ENCODE results near the gene GNPDA1. TPM values are rescaled to one million over a fixed set of nuclear protein-coding genes. Genes with fewer than 3 reads are reported as not detected.
A peak's percentile ranks its signal among the peaks of the same experiment; 100 is the strongest.

Gene GNPDA1
- total RNA-seq, 6 donors from 2014 or later = 21.6 to 37.5 (median 31.7) TPM

GRCh38 chr5:141969783-141970771 is 42.8 kb downstream of the GNPDA1 start:
- no peak for TF ChIP-seq EP300 (IDR thresholded peaks at IDR 0.05)
- TF ChIP-seq, protein P1, sequence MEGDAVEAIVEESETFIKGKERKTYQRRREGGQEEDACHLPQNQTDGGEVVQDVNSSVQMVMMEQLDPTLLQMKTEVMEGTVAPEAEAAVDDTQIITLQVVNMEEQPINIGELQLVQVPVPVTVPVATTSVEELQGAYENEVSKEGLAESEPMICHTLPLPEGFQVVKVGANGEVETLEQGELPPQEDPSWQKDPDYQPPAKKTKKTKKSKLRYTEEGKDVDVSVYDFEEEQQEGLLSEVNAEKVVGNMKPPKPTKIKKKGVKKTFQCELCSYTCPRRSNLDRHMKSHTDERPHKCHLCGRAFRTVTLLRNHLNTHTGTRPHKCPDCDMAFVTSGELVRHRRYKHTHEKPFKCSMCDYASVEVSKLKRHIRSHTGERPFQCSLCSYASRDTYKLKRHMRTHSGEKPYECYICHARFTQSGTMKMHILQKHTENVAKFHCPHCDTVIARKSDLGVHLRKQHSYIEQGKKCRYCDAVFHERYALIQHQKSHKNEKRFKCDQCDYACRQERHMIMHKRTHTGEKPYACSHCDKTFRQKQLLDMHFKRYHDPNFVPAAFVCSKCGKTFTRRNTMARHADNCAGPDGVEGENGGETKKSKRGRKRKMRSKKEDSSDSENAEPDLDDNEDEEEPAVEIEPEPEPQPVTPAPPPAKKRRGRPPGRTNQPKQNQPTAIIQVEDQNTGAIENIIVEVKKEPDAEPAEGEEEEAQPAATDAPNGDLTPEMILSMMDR (IDR thresholded peaks at IDR 0.05) = no peak
- TF ChIP-seq POLR2A (IDR thresholded peaks at IDR 0.05) = no peak
- no peak for TF ChIP-seq POLR2AphosphoS5 (IDR thresholded peaks at IDR 0.05)
- no peaks in the 10 kb centered on the region for H3K9me3 ChIP-seq
- peak overlapping the region; percentile 94 to 99 (median 98) for H3K27ac ChIP-seq
- DNase-seq (no peak), ATAC-seq (ENCODE audit: low FRiP score in 2 of 2) (no peak)
- H3K36me3 ChIP-seq = peaks cover 0 to 24% (median 12%) of the 10 kb centered on the region in 4 donors
- H3K4me3 ChIP-seq = peak overlapping the region; percentile 48 to 70 (median 58)
- no peaks in the 10 kb centered on the region for H3K27me3 ChIP-seq
- WGBS, 2 donors = 80 to 82% methylated on average over 2 of the region's 2 CpGs
- peaks cover 15 to 33% (median 25%) of the 10 kb centered on the region in 4 donors for H3K4me1 ChIP-seq

GRCh38 chr5:141968914-141969608 is 43.8 kb downstream of the GNPDA1 start, which contains the start of gene RNF14:
Gene RNF14 (plus strand): TSS chr5:141969105. CDS start chr5:141973589, 4,484 bp downstream.
- H3K4me3 ChIP-seq = peak within 1 kb of the TSS; percentile 48 to 70 (median 58)
- peak within 1 kb of the TSS; percentile 94 to 99 (median 98) for H3K27ac ChIP-seq
- 0% methylated on average over 7 to 23 of the region's 63 CpGs for WGBS, 2 donors
- TF ChIP-seq, protein P1 (IDR thresholded peaks at IDR 0.05) = peak; percentile 97 to 99 (median 97)
- peak; percentile 91 to 96 for TF ChIP-seq POLR2AphosphoS5 (IDR thresholded peaks at IDR 0.05)
- TF ChIP-seq POLR2A (IDR thresholded peaks at IDR 0.05) = peak in 3 of 4 donors; percentile 90 to 98 (median 93)
- TF ChIP-seq EP300 (IDR thresholded peaks at IDR 0.05) = no peak
- ATAC-seq (ENCODE audit: low FRiP score in 2 of 2) = peak; percentile 100
- peak; percentile 98 for DNase-seq
- no peaks in the 10 kb centered on the region for H3K27me3 ChIP-seq
- peaks cover 15 to 30% (median 20%) of the 10 kb centered on the region in 4 donors for H3K4me1 ChIP-seq
- peaks cover 0 to 17% (median 9%) of the 10 kb centered on the region in 4 donors for H3K36me3 ChIP-seq
- no peaks in the 10 kb centered on the region for H3K9me3 ChIP-seq

DNA sequence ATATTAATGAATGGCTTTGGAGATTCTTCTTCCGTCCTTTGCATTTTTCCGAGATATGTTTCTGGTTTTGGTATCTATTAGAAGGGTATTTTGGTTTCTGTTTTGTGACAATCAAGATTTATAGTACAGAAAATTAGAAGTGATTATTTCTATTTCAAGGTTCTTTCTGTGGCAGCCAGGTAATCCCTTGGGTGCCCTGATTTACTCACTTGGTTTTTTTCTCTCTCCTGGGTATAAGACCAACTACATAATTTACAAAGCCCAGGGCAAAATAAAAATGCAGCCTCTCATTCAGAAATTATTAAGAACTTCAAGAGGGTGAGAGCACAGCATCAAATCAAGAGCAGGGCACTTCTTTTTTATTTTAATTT is 45.9 kb downstream of the GNPDA1 start:
- ATAC-seq (ENCODE audit: low FRiP score in 2 of 2) = no peak
- Histone ChIP-seq H3K36me3 (peaks cover 0 to 1% (median 0%) of the 10 kb centered on the region in 4 donors), H3K4me3 (no peak overlapping the region), H3K9me3 (no peaks in the 10 kb centered on the region), H3K27ac (no peak overlapping the region), H3K27me3 (no peaks in the 10 kb centered on the region), H3K4me1 (peaks cover 15 to 30% (median 18%) of the 10 kb centered on the region in 4 donors)
- TF ChIP-seq POLR2A (IDR thresholded peaks at IDR 0.05) (no peak), POLR2AphosphoS5 (IDR thresholded peaks at IDR 0.05) (no peak), EP300 (IDR thresholded peaks at IDR 0.05) (no peak)
- TF ChIP-seq, protein P1 (IDR thresholded peaks at IDR 0.05) = no peak
- DNase-seq = no peak
- 92 to 97% methylated on average over 2 of the region's 2 CpGs for WGBS, 2 donors

DNA sequence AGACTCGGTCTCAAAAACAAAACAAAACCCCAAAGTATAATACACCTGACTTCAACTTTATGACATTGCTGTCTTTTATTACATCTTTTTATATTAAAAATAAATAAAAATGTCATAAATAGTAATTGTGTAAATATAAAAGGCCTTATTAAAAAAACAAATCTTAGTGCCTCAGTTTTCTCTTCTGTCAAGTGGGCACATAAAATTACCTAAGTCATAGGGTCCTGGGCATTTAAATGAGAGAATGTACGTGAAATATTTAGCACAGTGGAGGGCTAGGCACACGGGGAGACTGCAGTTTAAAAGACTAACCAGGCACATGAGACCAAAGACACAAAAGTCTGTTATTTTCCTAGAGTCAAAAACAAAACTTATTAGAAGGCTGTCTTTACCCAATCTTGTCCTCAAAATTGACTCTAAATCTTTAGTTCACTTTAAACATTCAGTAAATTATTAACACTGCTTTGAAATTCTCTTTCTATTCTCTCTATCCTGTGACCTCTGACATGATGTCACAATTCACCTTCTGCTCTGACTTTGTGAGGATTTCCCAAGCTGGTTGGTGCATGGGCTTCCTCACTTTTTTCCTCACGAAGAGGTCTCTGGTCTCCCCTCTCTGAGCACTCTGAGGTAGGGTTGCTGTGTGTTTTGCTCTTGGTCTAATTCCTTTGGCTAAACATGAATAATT is 46.4 kb downstream of the GNPDA1 start:
- DNase-seq (no peak), ATAC-seq (ENCODE audit: low FRiP score in 2 of 2) (no peak)
- H3K27ac ChIP-seq = no peak overlapping the region
- no peaks in the 10 kb centered on the region for H3K36me3 ChIP-seq
- H3K4me1 ChIP-seq = peaks cover 15 to 30% (median 18%) of the 10 kb centered on the region in 4 donors
- no peaks in the 10 kb centered on the region for H3K27me3 ChIP-seq
- no peaks in the 10 kb centered on the region for H3K9me3 ChIP-seq
- 83 to 87% methylated on average over 4 of the region's 4 CpGs for WGBS, 2 donors
- TF ChIP-seq EP300 (IDR thresholded peaks at IDR 0.05) = no peak
- TF ChIP-seq, protein P1 (IDR thresholded peaks at IDR 0.05) = no peak
- H3K4me3 ChIP-seq = no peak overlapping the region
